ENCODE results near the gene KRT74. TPM values are rescaled to one million over a fixed set of nuclear protein-coding genes. Genes with fewer than 3 reads are reported as not detected.

KRT74 gene
- polyA plus RNA-seq, 1 donor (not counting 4 experiments of a cell fraction or from before 2014, with no cell fraction given): 0.17 TPM

DNA sequence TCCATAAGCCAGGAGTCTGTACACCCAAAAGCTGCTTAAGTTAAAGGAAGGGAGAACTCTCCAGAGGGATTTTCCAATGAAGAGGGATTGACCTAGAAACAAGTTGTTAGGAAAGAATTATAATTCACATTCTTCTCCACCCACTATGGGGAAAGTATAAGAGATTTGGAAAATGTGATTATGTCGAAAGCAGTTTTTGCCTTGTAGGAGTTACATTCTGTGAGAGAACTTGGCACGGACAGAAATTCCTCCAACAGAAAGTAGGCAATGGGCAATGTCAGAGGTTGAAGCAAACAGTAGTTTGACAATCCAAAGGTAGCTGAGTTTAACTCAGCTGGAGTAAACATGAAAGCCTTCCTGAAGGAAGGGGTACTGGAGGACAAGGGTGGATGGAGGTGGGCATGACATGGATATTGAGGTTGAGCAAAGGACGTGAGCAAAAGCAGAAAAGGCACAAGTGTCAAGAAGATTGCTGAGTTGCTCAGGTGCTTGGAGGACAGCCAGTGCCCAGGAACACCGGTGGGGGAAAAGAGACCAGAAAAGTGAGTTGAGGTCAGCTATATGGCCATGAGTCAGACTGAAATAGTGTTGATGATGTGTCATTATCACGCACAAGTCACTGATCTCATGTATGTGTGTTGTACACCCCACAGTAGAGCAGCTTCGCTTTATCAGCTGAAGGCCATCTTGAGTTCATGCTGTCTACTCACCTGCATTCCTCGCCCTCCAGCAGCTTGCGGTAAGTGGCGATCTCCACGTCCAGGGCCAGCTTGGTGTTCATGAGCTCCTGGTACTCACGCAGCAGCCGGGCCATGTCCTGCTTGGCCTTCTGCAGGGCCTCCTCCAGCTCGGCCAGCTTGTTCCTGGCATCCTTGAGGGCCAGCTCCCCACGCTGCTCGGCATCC, 57.5 kb downstream of the KRT74 start:
- DNase-seq (ENCODE audit: low read depth, low spot score) (peak; percentile 94), FAIRE-seq (peak; percentile 87)
- no peaks in the 10 kb centered on the region for H3K27me3 ChIP-seq (ENCODE audit: control insufficient read depth, extremely low read depth, insufficient read depth, low read length)
- H3K4me2 ChIP-seq (ENCODE audit: control insufficient read depth, extremely low read depth, insufficient read depth, low read depth, low read length): peak overlapping the region; percentile 96
- H3K4me1 ChIP-seq (ENCODE audit: control insufficient read depth, extremely low read depth, insufficient read depth, low read length): peaks cover 31% of the 10 kb centered on the region
- H3K4me3 ChIP-seq (ENCODE audit: control insufficient read depth in 2 of 3, extremely low read depth in 1 of 3, insufficient read depth in 2 of 3, low read depth in 1 of 3, low read length in 3 of 3): peak overlapping the region in 2 of 3 experiments; percentile 16 to 49
- peaks cover 22% of the 10 kb centered on the region for H3K79me2 ChIP-seq (ENCODE audit: control insufficient read depth, insufficient read depth, low read length)
- H2AFZ ChIP-seq (ENCODE audit: control insufficient read depth, low read length): no peak overlapping the region
- peak overlapping the region; percentile 98 for H3K27ac ChIP-seq (ENCODE audit: control insufficient read depth, insufficient read depth, low read length)
- H3K36me3 ChIP-seq (ENCODE audit: control insufficient read depth in 2 of 2, extremely low read depth in 1 of 2, insufficient read depth in 2 of 2, low read length in 2 of 2): peaks cover 24 to 45% of the 10 kb centered on the region in 2 experiments
- H3K9me1 ChIP-seq (ENCODE audit: control insufficient read depth, extremely low read depth, insufficient read depth, low read length): no peaks in the 10 kb centered on the region
- H3K9me3 ChIP-seq (ENCODE audit: control insufficient read depth, low read depth, low read length): no peaks in the 10 kb centered on the region
- H3K9ac ChIP-seq (ENCODE audit: control insufficient read depth, extremely low read depth, insufficient read depth, low read length): peak overlapping the region; percentile 92
- dilution Hi-C loops (cut with MboI; ENCODE audit: extremely low pct_ligation_motif_present, low sequenced_read_pairs): no loop called here
- peaks cover 45% of the 10 kb centered on the region for H4K20me1 ChIP-seq (ENCODE audit: control insufficient read depth, extremely low read depth, insufficient read depth, low read length)
- no peak for TF ChIP-seq EZH2 (IDR thresholded peaks at IDR 0.05; ENCODE audit: low read length)
- TF ChIP-seq, protein P1, sequence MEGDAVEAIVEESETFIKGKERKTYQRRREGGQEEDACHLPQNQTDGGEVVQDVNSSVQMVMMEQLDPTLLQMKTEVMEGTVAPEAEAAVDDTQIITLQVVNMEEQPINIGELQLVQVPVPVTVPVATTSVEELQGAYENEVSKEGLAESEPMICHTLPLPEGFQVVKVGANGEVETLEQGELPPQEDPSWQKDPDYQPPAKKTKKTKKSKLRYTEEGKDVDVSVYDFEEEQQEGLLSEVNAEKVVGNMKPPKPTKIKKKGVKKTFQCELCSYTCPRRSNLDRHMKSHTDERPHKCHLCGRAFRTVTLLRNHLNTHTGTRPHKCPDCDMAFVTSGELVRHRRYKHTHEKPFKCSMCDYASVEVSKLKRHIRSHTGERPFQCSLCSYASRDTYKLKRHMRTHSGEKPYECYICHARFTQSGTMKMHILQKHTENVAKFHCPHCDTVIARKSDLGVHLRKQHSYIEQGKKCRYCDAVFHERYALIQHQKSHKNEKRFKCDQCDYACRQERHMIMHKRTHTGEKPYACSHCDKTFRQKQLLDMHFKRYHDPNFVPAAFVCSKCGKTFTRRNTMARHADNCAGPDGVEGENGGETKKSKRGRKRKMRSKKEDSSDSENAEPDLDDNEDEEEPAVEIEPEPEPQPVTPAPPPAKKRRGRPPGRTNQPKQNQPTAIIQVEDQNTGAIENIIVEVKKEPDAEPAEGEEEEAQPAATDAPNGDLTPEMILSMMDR (optimal IDR thresholded peaks at IDR 0.05 in 1 of 3, IDR thresholded peaks at IDR 0.05 in 1 of 3, conservative IDR thresholded peaks at IDR 0.05 in 1 of 3; ENCODE audit: extremely low read depth in 1 of 3, insufficient read depth in 2 of 3, low read length in 3 of 3): no peak

Other genes starting within 250 kb of the KRT74 start
- not detected in 3 replicates for gene KRT85, start 206.4 kb downstream of the KRT74 start, polyA plus RNA-seq
- gene KRT84, start 188.2 kb downstream of the KRT74 start, polyA plus RNA-seq: 0.05 to 0.13 TPM (median 0.10 TPM) in 3 replicates
- gene KRT82, start 167.5 kb downstream of the KRT74 start, polyA plus RNA-seq: 0.03 TPM in 1 of 3 replicates, not detected in the others
- gene KRT75, start 139.5 kb downstream of the KRT74 start, polyA plus RNA-seq: 59.4 to 151 TPM (median 60.5 TPM) in 3 replicates
- 1,722 to 4,902 TPM (median 2,016 TPM) in 3 replicates for gene KRT6B, start 121.7 kb downstream of the KRT74 start, polyA plus RNA-seq
- 203 to 1,358 TPM (median 357 TPM) in 3 replicates for gene KRT6C, start 100.0 kb downstream of the KRT74 start, polyA plus RNA-seq
- 10,395 to 23,012 TPM (median 12,338 TPM) in 3 replicates for gene KRT6A, start 80.6 kb downstream of the KRT74 start, polyA plus RNA-seq
- gene KRT5, start 53.4 kb downstream of the KRT74 start, polyA plus RNA-seq: 14,274 to 15,814 TPM (median 15,322 TPM) in 3 replicates
- gene KRT71, start 20.7 kb downstream of the KRT74 start, polyA plus RNA-seq: not detected in 3 replicates
- gene KRT72, start 27.6 kb upstream of the KRT74 start, polyA plus RNA-seq: not detected in 3 replicates
- gene KRT73, start 44.7 kb upstream of the KRT74 start, polyA plus RNA-seq: 0.03 TPM in 1 of 3 replicates, not detected in the others
- gene KRT2, start 78.4 kb upstream of the KRT74 start, polyA plus RNA-seq: 0.03 to 0.69 TPM (median 0.48 TPM) in 3 replicates
- gene KRT1, start 106.6 kb upstream of the KRT74 start, polyA plus RNA-seq: 26.9 to 93.0 TPM (median 92.2 TPM) in 3 replicates
- 0.54 to 4.6 TPM (median 1.3 TPM) in 3 replicates for gene KRT77, start 129.7 kb upstream of the KRT74 start, polyA plus RNA-seq
- not detected in 3 replicates for gene KRT76, start 203.5 kb upstream of the KRT74 start, polyA plus RNA-seq
- 0.05 to 0.36 TPM (median 0.29 TPM) in 3 replicates for gene KRT3, start 222.3 kb upstream of the KRT74 start, polyA plus RNA-seq
- 1.9 to 3.4 TPM (median 2.0 TPM) in 3 replicates for gene KRT4, start 240.3 kb upstream of the KRT74 start, polyA plus RNA-seq